GM03348 (cell line): ENCODE measurements around the gene KCNH3.

ENCODE experiments used
- DNase-seq: peaks from one replicate; pipeline ENCODE4 v3.0.0; 2012; ENCODE audit warnings: low spot score

Gene KCNH3

GRCh38 chr12:49560695-49561094 is 21.9 kb downstream of the KCNH3 start:
- no peak for DNase-seq

GRCh38 chr12:49562233-49562632 is 23.4 kb downstream of the KCNH3 start:
- no peak for DNase-seq

GRCh38 chr12:49562831-49563230 is 24.0 kb downstream of the KCNH3 start:
- no peak for DNase-seq

GRCh38 chr12:49563951-49564685 is 25.3 kb downstream of the KCNH3 start:
- no peak for DNase-seq

- DNase-seq: no peak
Observed at GRCh38 chr12:49564686-49565405, 26.0 kb downstream of the KCNH3 start.

GRCh38 chr12:49565406-49566265 is 26.8 kb downstream of the KCNH3 start:
- DNase-seq: no peak

GRCh38 chr12:49566361-49566760 is 27.5 kb downstream of the KCNH3 start:
- DNase-seq: no peak

GRCh38 chr12:49567302-49567610 is 28.4 kb downstream of the KCNH3 start:
- DNase-seq: no peak

GRCh38 chr12:49567611-49568441 is 29.0 kb downstream of the KCNH3 start, which contains the start of gene MCRS1:
MCRS1 (minus strand) TSS chr12:49568142; CDS start chr12:49566731, 1,411 bp downstream.
- DNase-seq: peak; percentile 99

- no peak for DNase-seq
Observed at GRCh38 chr12:49568442-49569162, 29.8 kb downstream of the KCNH3 start.

- no peak for DNase-seq
Observed at GRCh38 chr12:49577589-49578315, 38.9 kb downstream of the KCNH3 start.

- DNase-seq: no peak
Observed at GRCh38 chr12:49578471-49579112, 39.8 kb downstream of the KCNH3 start.

- peak; percentile 90 for DNase-seq
Observed at GRCh38 chr12:49580572-49581535, 42.0 kb downstream of the KCNH3 start.

GRCh38 chr12:49582201-49582600 is 43.4 kb downstream of the KCNH3 start:
- no peak for DNase-seq

- DNase-seq: no peak
Observed at GRCh38 chr12:49582850-49583249, 44.0 kb downstream of the KCNH3 start.

GRCh38 chr12:49583366-49584094 is 44.7 kb downstream of the KCNH3 start:
- DNase-seq: no peak

GRCh38 chr12:49584591-49584990 is 45.8 kb downstream of the KCNH3 start:
- no peak for DNase-seq
